B cell (primary cell): ENCODE results near the gene SGCD. TPM values are rescaled to one million over a fixed set of nuclear protein-coding genes. Genes with fewer than 3 reads are reported as not detected.

Source experiments
- ATAC-seq: fragments of 200-7000 bp; cut with Tn5 transposase; one replicate; pipeline ENCODE4 v1.10.0; 2021; ENCODE audit warnings: low read depth, mild to moderate bottlenecking, moderate number of reproducible peaks, moderate library complexity
- CTCF ChIA-PET: fragments of 350-600 bp; sonication (Branson Sonifier 250); formaldehyde crosslinking; loops from one replicate; lab custom pipeline; 2021; ENCODE audit warnings: antibody characterized with exemption, inconsistent platforms; lab: Charles Lee
- POLR2A ChIA-PET: fragments of 350-600 bp; sonication (Branson Sonifier 250); formaldehyde crosslinking; loops from one replicate; lab custom pipeline; 2021; ENCODE audit warnings: antibody characterized with exemption; lab: Charles Lee
- DNase-seq: peaks from one replicate; pipeline ENCODE4 v3.0.0; 2013
- H2AFZ ChIP-seq: 2 replicates; pipeline ENCODE4 v1.6.1; 2012; ENCODE audit warnings: mild to moderate bottlenecking, low read depth, low read length; ENCODE audit not compliant: insufficient read depth, poor library complexity, severe bottlenecking
- H3K27ac ChIP-seq, 2 donors: 1 replicate in 1 of 2; 2 replicates in 1 of 2; pipeline ENCODE4 v1.5.1; 2012 to 2013; ENCODE audit warnings: low read length in 2 of 2, mild to moderate bottlenecking in 2 of 2, moderate library complexity in 1 of 2
- H3K27me3 ChIP-seq, 4 experiments: fragments of 200-600 bp in 1 of 4; sonication (generic) in 1 of 4; replicated peaks in 1 of 4; 1 replicate in 2 of 4; 2 replicates in 2 of 4; pipeline versions ENCODE4 v1.6.1 to v1.7.0; 2013 to 2016; ENCODE audit warnings: low read length in 3 of 4, mild to moderate bottlenecking in 2 of 4, mixed read lengths in 1 of 4, moderate library complexity in 1 of 4; ENCODE audit not compliant: insufficient read depth in 4 of 4, control insufficient read depth in 3 of 4; ENCODE audit errors: control extremely low read depth in 1 of 4
- H3K36me3 ChIP-seq, 2 experiments: replicated peaks in 1 of 2; 1 replicate in 1 of 2; 2 replicates in 1 of 2; pipeline versions ENCODE4 v1.6.1 to v1.7.1; 2013; ENCODE audit warnings: low read length in 1 of 2; ENCODE audit not compliant: insufficient read depth in 2 of 2, control insufficient read depth in 1 of 2; ENCODE audit errors: control extremely low read depth in 1 of 2, extremely low read depth in 1 of 2
- H3K4me1 ChIP-seq, 2 donors: fragments of 200-600 bp in 1 of 2; sonication (generic) in 1 of 2; 1 replicate in 1 of 2; 2 replicates in 1 of 2; pipeline versions ENCODE4 v1.5.1 to v1.6.1; 2013 to 2017; ENCODE audit warnings: low read length in 2 of 2; ENCODE audit not compliant: control insufficient read depth in 2 of 2, insufficient read depth in 2 of 2
- H3K4me2 ChIP-seq: replicated peaks from 2 replicates; pipeline ENCODE3; 2012; ENCODE audit warnings: mild to moderate bottlenecking, low read depth, low read length; ENCODE audit not compliant: poor library complexity, severe bottlenecking
- H3K4me3 ChIP-seq, 5 experiments: fragments of 200-600 bp in 1 of 5; sonication (generic) in 1 of 5; 1 replicate in 3 of 5; 2 replicates in 2 of 5; pipeline versions ENCODE4 v1.5.1 to v1.7.0; 2011 to 2016; ENCODE audit warnings: low read length in 4 of 5, mild to moderate bottlenecking in 4 of 5, low read depth in 2 of 5, control low read depth in 1 of 5, moderate library complexity in 1 of 5; ENCODE audit not compliant: insufficient read depth in 1 of 5; ENCODE audit errors: control extremely low read depth in 1 of 5, extremely low read depth in 1 of 5
- H3K79me2 ChIP-seq: fragments of 200-600 bp; sonication (generic); one replicate; pipeline ENCODE4 v1.6.0; 2016; ENCODE audit warnings: low read length; ENCODE audit not compliant: control insufficient read depth, insufficient read depth
- H3K9ac ChIP-seq: fragments of 200-600 bp; sonication (generic); 2 replicates; pipeline ENCODE4 v1.6.1; 2017; ENCODE audit warnings: mild to moderate bottlenecking, low read length, moderate library complexity
- H3K9me3 ChIP-seq, 3 donors: one replicate each; pipeline versions ENCODE4 v1.6.1 to v1.7.1; 2013; ENCODE audit warnings: low read length in 2 of 3; ENCODE audit not compliant: control insufficient read depth in 2 of 3, insufficient read depth in 1 of 3; ENCODE audit errors: control extremely low read depth in 1 of 3
- H4K20me1 ChIP-seq: 2 replicates; pipeline ENCODE4 v1.6.0; 2012; ENCODE audit warnings: mild to moderate bottlenecking, low read length; ENCODE audit not compliant: insufficient read depth, control insufficient read depth, poor library complexity, severe bottlenecking
- H3K27ac Mint-ChIP-seq: one replicate; pipeline ENCODE4 v1.8.0; 2021; ENCODE audit warnings: mixed read lengths
- H3K27me3 Mint-ChIP-seq: one replicate; pipeline ENCODE4 v1.8.0; 2021; ENCODE audit warnings: mixed read lengths
- H3K4me1 Mint-ChIP-seq: one replicate; pipeline ENCODE4 v1.8.0; 2021; ENCODE audit warnings: mixed read lengths
- H3K4me3 Mint-ChIP-seq: one replicate; pipeline ENCODE4 v1.8.0; 2021; ENCODE audit warnings: mixed read lengths
- H3K9me3 Mint-ChIP-seq: one replicate; pipeline ENCODE4 v1.8.0; 2022; ENCODE audit warnings: mixed read lengths; ENCODE audit not compliant: insufficient read depth
- CTCF ChIP-seq: fragments of 200-600 bp; IDR thresholded peaks from one replicate; pipeline ENCODE4 v1.8.0; 2022; ENCODE audit warnings: antibody characterized with exemption, mild to moderate bottlenecking
- EZH2 ChIP-seq: IDR thresholded peaks from 2 replicates; pipeline ENCODE4 v1.6.1; 2012; ENCODE audit warnings: borderline replicate concordance, low read depth, mild to moderate bottlenecking, moderate library complexity, low read length; ENCODE audit not compliant: insufficient read depth, poor library complexity, severe bottlenecking
- WGBS: methylation state at CpG from one replicate; pipeline ENCODE4 v1.1.5; 2013; ENCODE audit warnings: missing lambda C conversion rate; ENCODE audit not compliant: insufficient coverage; 5-methylcytosine and 5-hydroxymethylcytosine counted together
- intact Hi-C: fragments of 100-400 bp; cut with micrococcal nuclease; formaldehyde crosslinking; loops from one replicate; pipeline ENCODE4 v1.10.0; 2022
- polyA plus RNA-seq: library from polyadenylated mRNA; depleted of rRNA; stranded (reverse); fragments of >200 nt; gene quantifications from 2 replicates; pipeline ENCODE4 v1.2.3, GENCODE V29; 2012
- total RNA-seq, 2 donors: library from RNA; stranded (reverse); fragments of 120-200 nt in 1 of 2; gene quantifications; 1 replicate in 1 of 2; 2 replicates in 1 of 2; pipeline versions ENCODE4 v1.2.3 to v1.2.4, GENCODE V29; 2013 to 2022

The SGCD gene
- total and polyA plus RNA-seq, 2 donors (not counting 1 experiment from before 2014, with no cell fraction given), result not detected

GRCh38 chr5:156707750-156708149, 380.8 kb downstream of the SGCD start:
- no peak overlapping the region for H3K27ac Mint-ChIP-seq
- intact Hi-C loops, result no loop called here
- Histone ChIP-seq H2AFZ (no peak overlapping the region), H3K4me2 (no peak overlapping the region), H3K9ac (no peak overlapping the region), H3K79me2 (no peaks in the 10 kb centered on the region), H3K27ac (no peak overlapping the region), H4K20me1 (no peaks in the 10 kb centered on the region), H3K9me3 (no peaks in the 10 kb centered on the region), H3K36me3 (no peaks in the 10 kb centered on the region), H3K27me3 (no peaks in the 10 kb centered on the region), H3K4me1 (no peaks in the 10 kb centered on the region), H3K4me3 (no peak overlapping the region)
- CTCF ChIA-PET, result no interaction called here
- no peak for TF ChIP-seq CTCF
- TF ChIP-seq EZH2, result no peak
- WGBS, result 100% methylated on average over 1 of the region's 2 CpGs
- peaks cover 32% of the 10 kb centered on the region for H3K27me3 Mint-ChIP-seq
- no peak for DNase-seq
- ATAC-seq, result no peak
- H3K9me3 Mint-ChIP-seq, result no peaks in the 10 kb centered on the region
- POLR2A ChIA-PET, result no interaction called here
- no peaks in the 10 kb centered on the region for H3K4me1 Mint-ChIP-seq
- H3K4me3 Mint-ChIP-seq, result no peak overlapping the region

- no peaks in the 10 kb centered on the region for H3K4me1 Mint-ChIP-seq
- DNase-seq (no peak), ATAC-seq (no peak)
- CTCF ChIA-PET, result no interaction called here
- no peak overlapping the region for H3K27ac Mint-ChIP-seq
- Histone ChIP-seq H3K4me1 (no peaks in the 10 kb centered on the region), H3K27ac (no peak overlapping the region), H3K9ac (no peak overlapping the region), H3K36me3 (no peaks in the 10 kb centered on the region), H2AFZ (no peak overlapping the region), H3K9me3 (no peaks in the 10 kb centered on the region), H4K20me1 (no peaks in the 10 kb centered on the region), H3K4me3 (no peak overlapping the region), H3K79me2 (no peaks in the 10 kb centered on the region), H3K27me3 (peaks cover 0 to 2% (median 0%) of the 10 kb centered on the region in 4 experiments), H3K4me2 (no peak overlapping the region)
- TF ChIP-seq CTCF, result no peak
- no peak for TF ChIP-seq EZH2
- 75% methylated on average over 1 of the region's 2 CpGs for WGBS
- H3K9me3 Mint-ChIP-seq, result no peaks in the 10 kb centered on the region
- H3K27me3 Mint-ChIP-seq, result peaks cover 27% of the 10 kb centered on the region
- H3K4me3 Mint-ChIP-seq, result no peak overlapping the region
- intact Hi-C loops, result no loop called here
- POLR2A ChIA-PET, result no interaction called here
Observed at GRCh38 chr5:156715287-156715686, 388.3 kb downstream of the SGCD start.
